Astrocyte of the spinal cord (primary cell): Measurements from ENCODE around the gene ECHDC3.
A peak's percentile ranks its signal among the peaks of the same experiment; 100 is the strongest.

Experiments
- DNase-seq: peaks from one replicate; pipeline ENCODE4 v3.0.0; 2011; ENCODE audit warnings: low read depth, low spot score
- H3K4me3 ChIP-seq: 2 replicates; pipeline ENCODE4 v1.5.1; 2011; ENCODE audit warnings: low read depth, mild to moderate bottlenecking, low read length, moderate library complexity
- in situ Hi-C: cut with HindIII; loops from 2 replicates; pipeline ENCODE4 v1.10.0; 2017; ENCODE audit warnings: low sequenced_read_pairs
- TF ChIP-seq, protein P1 (sequence below): IDR thresholded peaks from 2 replicates; pipeline ENCODE4 v1.5.1; 2012; ENCODE audit warnings: low read depth, mild to moderate bottlenecking, low read length, inconsistent platforms

The ECHDC3 gene

GRCh38 chr10:11757454-11757820, 15.3 kb downstream of the ECHDC3 start:
- peak; percentile 83 for DNase-seq
- TF ChIP-seq, protein P1, sequence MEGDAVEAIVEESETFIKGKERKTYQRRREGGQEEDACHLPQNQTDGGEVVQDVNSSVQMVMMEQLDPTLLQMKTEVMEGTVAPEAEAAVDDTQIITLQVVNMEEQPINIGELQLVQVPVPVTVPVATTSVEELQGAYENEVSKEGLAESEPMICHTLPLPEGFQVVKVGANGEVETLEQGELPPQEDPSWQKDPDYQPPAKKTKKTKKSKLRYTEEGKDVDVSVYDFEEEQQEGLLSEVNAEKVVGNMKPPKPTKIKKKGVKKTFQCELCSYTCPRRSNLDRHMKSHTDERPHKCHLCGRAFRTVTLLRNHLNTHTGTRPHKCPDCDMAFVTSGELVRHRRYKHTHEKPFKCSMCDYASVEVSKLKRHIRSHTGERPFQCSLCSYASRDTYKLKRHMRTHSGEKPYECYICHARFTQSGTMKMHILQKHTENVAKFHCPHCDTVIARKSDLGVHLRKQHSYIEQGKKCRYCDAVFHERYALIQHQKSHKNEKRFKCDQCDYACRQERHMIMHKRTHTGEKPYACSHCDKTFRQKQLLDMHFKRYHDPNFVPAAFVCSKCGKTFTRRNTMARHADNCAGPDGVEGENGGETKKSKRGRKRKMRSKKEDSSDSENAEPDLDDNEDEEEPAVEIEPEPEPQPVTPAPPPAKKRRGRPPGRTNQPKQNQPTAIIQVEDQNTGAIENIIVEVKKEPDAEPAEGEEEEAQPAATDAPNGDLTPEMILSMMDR = no peak
- in situ Hi-C loops = no loop called here
- H3K4me3 ChIP-seq = no peak overlapping the region

DNA sequence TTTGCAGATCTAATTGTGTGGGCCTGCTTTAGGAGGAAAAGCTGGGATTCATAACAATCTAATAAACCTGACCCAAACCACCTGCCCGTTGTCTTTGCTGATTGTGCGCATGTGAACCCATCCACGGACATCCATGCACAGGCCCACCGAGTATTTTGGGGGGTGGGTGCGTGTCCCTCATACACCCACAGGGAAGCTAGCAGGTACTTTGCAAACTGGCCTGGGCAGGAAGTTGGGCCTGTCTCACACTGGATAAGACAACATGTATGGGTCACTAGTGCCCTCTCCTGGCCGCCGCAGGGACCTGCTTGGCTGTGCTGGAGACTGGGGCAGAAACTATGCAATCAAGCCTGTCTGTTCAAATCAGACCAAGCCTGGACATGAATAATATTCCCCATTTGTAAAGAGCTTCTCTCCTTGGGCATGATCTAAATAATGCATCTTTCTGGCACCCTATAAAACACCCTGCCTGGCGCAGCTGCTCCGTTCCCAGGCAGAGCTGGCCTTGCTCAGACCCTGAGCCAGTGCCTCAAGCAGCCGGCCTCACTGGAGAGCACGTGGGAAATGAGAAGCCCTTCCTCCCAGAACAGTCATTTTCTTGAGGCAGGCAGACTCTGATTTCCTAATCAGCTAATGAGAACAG, 15.8 kb downstream of the ECHDC3 start:
- in situ Hi-C loops = no loop called here
- TF ChIP-seq, protein P1 = peak; percentile 99
- DNase-seq = peak; percentile 84

GRCh38 chr10:11758527-11759236, 16.5 kb downstream of the ECHDC3 start:
- TF ChIP-seq, protein P1 = no peak
- H3K4me3 ChIP-seq = no peak overlapping the region
- no peak for DNase-seq
- in situ Hi-C loops = no loop called here

More for the DNA sequence above, 15.8 kb downstream of the ECHDC3 start:
- H3K4me3 ChIP-seq = no peak overlapping the region

- DNase-seq = no peak
- in situ Hi-C loops = no loop called here
- TF ChIP-seq, protein P1 = no peak
- H3K4me3 ChIP-seq = no peak overlapping the region
Observed at GRCh38 chr10:11759347-11759746, 17.2 kb downstream of the ECHDC3 start.

GRCh38 chr10:11760151-11760550, 18.0 kb downstream of the ECHDC3 start:
- no peak for DNase-seq
- no peak overlapping the region for H3K4me3 ChIP-seq
- TF ChIP-seq, protein P1 = no peak
- in situ Hi-C loops = no loop called here

- DNase-seq = no peak
- in situ Hi-C loops = no loop called here
- TF ChIP-seq, protein P1 = no peak
- no peak overlapping the region for H3K4me3 ChIP-seq
Observed at GRCh38 chr10:11760861-11761260, 18.7 kb downstream of the ECHDC3 start.
